Measurements from ENCODE around the gene SLFN11. TPM values are rescaled to one million over a fixed set of nuclear protein-coding genes. Genes with fewer than 3 reads are reported as not detected.
"Not testable (repeated sequence)": the region's sequence is repeated elsewhere in the genome, so short reads cannot be mapped to it uniquely, and the experiment has no call there.

The SLFN11 gene
- total and polyA plus RNA-seq, 9 of the 15 experiments (the other 6 are each of a cell fraction or from before 2014, with no cell fraction given), result 0.04 to 0.21 TPM; not detected in 7

- peaks cover under 1 to 2% of the 10 kb centered on the region in 2 experiments; a peak in 3 of 5 replicates for H3K27me3 ChIP-seq (ENCODE audit: control insufficient read depth in 2 of 2, insufficient read depth in 2 of 2, low read length in 2 of 2)
- no peak overlapping the region for H3K4me2 ChIP-seq (ENCODE audit: insufficient read depth, low read length)
- no peaks in the 10 kb centered on the region for H3K9me1 ChIP-seq (ENCODE audit: control insufficient read depth, insufficient read depth, low read length)
- no peaks in the 10 kb centered on the region for H3K36me3 ChIP-seq (ENCODE audit: control insufficient read depth, insufficient read depth, low read length)
- 6% methylated on average over 2 of the region's 2 CpGs for WGBS (ENCODE audit: insufficient coverage, low coverage, missing lambda C conversion rate)
- intact Hi-C loops (cut with micrococcal nuclease), result no loop called here
- ChIA-PET CTCF (ENCODE audit: low intra/inter-chr PET ratio) (no interaction called here), POLR2A (no interaction called here)
- H2AFZ ChIP-seq (ENCODE audit: low read depth, low read length), result no peak overlapping the region
- no peak overlapping the region for H3K27ac ChIP-seq (ENCODE audit: extremely low read depth, low read depth, low read length)
- TF ChIP-seq FOXM1 (IDR thresholded peaks at IDR 0.05; ENCODE audit: low read depth), result no peak
- TF ChIP-seq FOXM1 (CRISPR knock-in tag; IDR thresholded peaks at IDR 0.05; ENCODE audit: low read depth), result no peak
- TF ChIP-seq TCF7 (IDR thresholded peaks at IDR 0.05; ENCODE audit: borderline replicate concordance), result no peak
- TF ChIP-seq TAF9B (IDR thresholded peaks at IDR 0.05; ENCODE audit: partially characterized antibody), result no peak
- TF ChIP-seq CBX5 (IDR thresholded peaks at IDR 0.05; ENCODE audit: borderline replicate concordance, low read depth), result no peak
- TF ChIP-seq WHSC1 (IDR thresholded peaks at IDR 0.05; ENCODE audit: low read length), result no peak
- no peaks in the 10 kb centered on the region for H3K79me2 ChIP-seq (ENCODE audit: control insufficient read depth, insufficient read depth, low read length)
- no peak overlapping the region for H3K9ac ChIP-seq (ENCODE audit: insufficient read depth in 1 of 2, low read depth in 2 of 2, low read length in 2 of 2)
- FAIRE-seq (no peak), ATAC-seq (no peak), DNase-seq (ENCODE audit: extremely low read depth in 1 of 4, low spot score in 3 of 4) (no peak)
- in situ Hi-C loops (cut with MboI), result no loop called here
- no peaks in the 10 kb centered on the region for H3K9me3 ChIP-seq (replicated peaks; ENCODE audit: control insufficient read depth, insufficient read depth, low read depth, low read length)
- H3K4me3 ChIP-seq, result no peak overlapping the region
- BruUV-seq (replicated peaks), result no TSS peak
- H3K4me1 ChIP-seq (replicated peaks in 1 of 2; ENCODE audit: control insufficient read depth in 2 of 2, insufficient read depth in 2 of 2, low read length in 2 of 2), result no peaks in the 10 kb centered on the region
- no peaks in the 10 kb centered on the region for H4K20me1 ChIP-seq (replicated peaks; ENCODE audit: control insufficient read depth, insufficient read depth, low read length)
These were observed 43.2 kb upstream of the SLFN11 start for GRCh38 chr17:35416659-35417058.

- intact Hi-C loops (cut with micrococcal nuclease), result not testable (repeated sequence)
These were observed 41.3 kb upstream of the SLFN11 start for GRCh38 chr17:35414707-35415106.

More at GRCh38 chr17:35414707-35415106, 41.3 kb upstream of the SLFN11 start:
- H3K9me3 ChIP-seq (replicated peaks; ENCODE audit: control insufficient read depth, insufficient read depth, low read depth, low read length); H3K4me3 ChIP-seq; H2AFZ ChIP-seq (ENCODE audit: low read depth, low read length); H3K9me1 ChIP-seq (ENCODE audit: control insufficient read depth, insufficient read depth, low read length); in situ Hi-C loops (cut with MboI); H3K36me3 ChIP-seq (ENCODE audit: control insufficient read depth, insufficient read depth, low read length); H3K27me3 ChIP-seq (ENCODE audit: control insufficient read depth in 2 of 2, insufficient read depth in 2 of 2, low read length in 2 of 2); ATAC-seq; H3K4me2 ChIP-seq (ENCODE audit: insufficient read depth, low read length); BruUV-seq (replicated peaks); CTCF ChIA-PET (ENCODE audit: low intra/inter-chr PET ratio); H3K79me2 ChIP-seq (ENCODE audit: control insufficient read depth, insufficient read depth, low read length); H3K4me1 ChIP-seq (replicated peaks in 1 of 2; ENCODE audit: control insufficient read depth in 2 of 2, insufficient read depth in 2 of 2, low read length in 2 of 2); H4K20me1 ChIP-seq (replicated peaks; ENCODE audit: control insufficient read depth, insufficient read depth, low read length); H3K9ac ChIP-seq (ENCODE audit: insufficient read depth in 1 of 2, low read depth in 2 of 2, low read length in 2 of 2); FAIRE-seq; DNase-seq (ENCODE audit: extremely low read depth in 1 of 4, low spot score in 3 of 4); H3K27ac ChIP-seq (ENCODE audit: extremely low read depth, low read depth, low read length): not testable (repeated sequence)
- 0% methylated on average over 2 of the region's 2 CpGs for WGBS (ENCODE audit: insufficient coverage, low coverage, missing lambda C conversion rate)
- POLR2A ChIA-PET, result interaction anchor here (1.1 kb wide), 1 partner anchor 9 kb away, joined by 3 read pairs; no protein-coding TSS in a partner anchor

Data from K562 (cell line).